NCI-H526 treated with DMSO at 0.1 percent for 48 hours (cell line): ENCODE data around the gene SLN.
"Not testable (repeated sequence)": the region's sequence is repeated elsewhere in the genome, so short reads cannot be mapped to it uniquely, and the experiment has no call there.

ENCODE experiments used
- DNase-seq: peaks from one replicate; lab custom pipeline; 2025; lab: John Stamatoyannopoulos, UW

The SLN gene

GRCh38 chr11:107711861-107712755, at the start of gene SLN:
TSS of gene SLN (minus strand) at chr11:107712056.
- no peak for DNase-seq

GRCh38 chr11:107758719-107759355, 47.0 kb upstream of the SLN start:
- not testable (repeated sequence) for DNase-seq

GRCh38 chr11:107757661-107758060, 45.8 kb upstream of the SLN start:
- DNase-seq: no peak

GRCh38 chr11:107756553-107756952, 44.7 kb upstream of the SLN start:
- DNase-seq: no peak

GRCh38 chr11:107752949-107753822, 41.3 kb upstream of the SLN start:
- no peak for DNase-seq

- no peak for DNase-seq
Measured at GRCh38 chr11:107752508-107752907, 40.7 kb upstream of the SLN start.

- no peak for DNase-seq
Measured at GRCh38 chr11:107751082-107751481, 39.2 kb upstream of the SLN start.

GRCh38 chr11:107750313-107750712, 38.5 kb upstream of the SLN start:
- DNase-seq: no peak

- DNase-seq: no peak
Measured at GRCh38 chr11:107747622-107748021, 35.8 kb upstream of the SLN start.

- no peak for DNase-seq
Measured at GRCh38 chr11:107744736-107745135, 32.9 kb upstream of the SLN start.

- DNase-seq: no peak
Measured at GRCh38 chr11:107743191-107743590, 31.3 kb upstream of the SLN start.

- DNase-seq: peak; percentile 68
Measured at GRCh38 chr11:107741044-107741823, 29.4 kb upstream of the SLN start.

GRCh38 chr11:107740271-107740670, 28.4 kb upstream of the SLN start:
- no peak for DNase-seq

GRCh38 chr11:107736546-107736945, 24.7 kb upstream of the SLN start:
- DNase-seq: no peak

GRCh38 chr11:107733518-107733917, 21.7 kb upstream of the SLN start:
- DNase-seq: peak; percentile 36

GRCh38 chr11:107732689-107733051, 20.8 kb upstream of the SLN start:
- no peak for DNase-seq

GRCh38 chr11:107731941-107732688, 20.3 kb upstream of the SLN start:
- no peak for DNase-seq

- DNase-seq: no peak
Measured at GRCh38 chr11:107722662-107723061, 10.8 kb upstream of the SLN start.

- DNase-seq: no peak
Measured at GRCh38 chr11:107721207-107721606, 9.4 kb upstream of the SLN start.

- no peak for DNase-seq
Measured at GRCh38 chr11:107720303-107720774, 8.5 kb upstream of the SLN start.
